A673 (cell line): ENCODE results near the gene SCAI. TPM values are rescaled to one million over a fixed set of nuclear protein-coding genes. Genes with fewer than 3 reads are reported as not detected.
"Not testable (repeated sequence)": the region's sequence is repeated elsewhere in the genome, so short reads cannot be mapped to it uniquely, and the experiment has no call there.

Source experiments
- BruUV-seq: library from RNA; stranded (reverse); fragments of 400-500 nt; replicated peaks from 2 replicates; lab custom pipeline; 2021; lab: Mats Ljungman, UMichigan
- CTCF ChIA-PET: fragments of 300-600 bp; sonication (Branson Sonifier 250); formaldehyde crosslinking; loops from one replicate; lab custom pipeline; 2022; ENCODE audit warnings: antibody characterized with exemption; lab: Charles Lee
- POLR2A ChIA-PET: fragments of 300-600 bp; sonication (Branson Sonifier 250); formaldehyde crosslinking; loops from one replicate; lab custom pipeline; 2022; ENCODE audit warnings: antibody characterized with exemption; ENCODE audit not compliant: low non-redundant PET; lab: Charles Lee
- DNase-seq: peaks from one replicate; pipeline ENCODE4 v3.0.0-alpha.2; 2015; ENCODE audit warnings: low spot score
- H3K27ac ChIP-seq: fragments of 200-600 bp; sonication (generic); 2 replicates; pipeline ENCODE4 v1.5.1; 2016; ENCODE audit warnings: mixed run types, low read depth, mild to moderate bottlenecking, mixed read lengths, antibody characterized with exemption, low read length; ENCODE audit not compliant: poor library complexity, severe bottlenecking
- H3K27me3 ChIP-seq: fragments of 200-600 bp; sonication (generic); replicated peaks from 2 replicates; pipeline ENCODE4 v1.6.1; 2017; ENCODE audit warnings: mixed run types, low read depth, mild to moderate bottlenecking, mixed read lengths, antibody characterized with exemption, low read length; ENCODE audit not compliant: insufficient read depth, poor library complexity
- H3K36me3 ChIP-seq: fragments of 200-600 bp; sonication (generic); 2 replicates; pipeline ENCODE4 v1.6.1; 2016; ENCODE audit warnings: mixed run types, mild to moderate bottlenecking, mixed read lengths, antibody characterized with exemption, low read length; ENCODE audit not compliant: insufficient read depth, poor library complexity, severe bottlenecking
- H3K4me1 ChIP-seq: fragments of 200-600 bp; sonication (generic); 2 replicates; pipeline ENCODE4 v1.6.1; 2017; ENCODE audit warnings: mixed run types, mild to moderate bottlenecking, mixed read lengths, antibody characterized with exemption, low read length; ENCODE audit not compliant: insufficient read depth, poor library complexity, severe bottlenecking
- H3K4me3 ChIP-seq: fragments of 200-600 bp; sonication (generic); 2 replicates; pipeline ENCODE4 v1.5.1; 2016; ENCODE audit warnings: low read depth, mixed run types, mild to moderate bottlenecking, mixed read lengths, low read length; ENCODE audit not compliant: poor library complexity, severe bottlenecking
- H3K9me3 ChIP-seq: fragments of 200-600 bp; sonication (generic); 2 replicates; pipeline ENCODE4 v1.6.1; 2016; ENCODE audit warnings: mixed run types, low read depth, mild to moderate bottlenecking, mixed read lengths, antibody characterized with exemption, low read length; ENCODE audit not compliant: poor library complexity, severe bottlenecking
- EZH2 ChIP-seq: fragments of 200-600 bp; sonication (generic); IDR thresholded peaks from 2 replicates; pipeline ENCODE4 v1.6.1; 2017; ENCODE audit warnings: borderline replicate concordance, low read depth, mild to moderate bottlenecking, mixed read lengths, antibody characterized with exemption, low read length; ENCODE audit not compliant: poor library complexity, severe bottlenecking
- intact Hi-C: fragments of 100-400 bp; cut with micrococcal nuclease; formaldehyde crosslinking; loops from one replicate; pipeline ENCODE4 v1.10.0; 2022; ENCODE audit not compliant: unreplicated experiment
- total RNA-seq: library from RNA; stranded (reverse); gene quantifications from 2 replicates; pipeline ENCODE4 v1.2.3, GENCODE V29; 2021
- TF ChIP-seq, protein P1 (sequence below): fragments of 300-800, 200-600 bp; sonication (generic); conservative IDR thresholded peaks from 2 replicates; pipeline ENCODE4 v1.5.1; 2017; ENCODE audit warnings: low read depth, mild to moderate bottlenecking, antibody characterized with exemption, low read length, moderate library complexity, mixed read lengths

The SCAI gene
- total RNA-seq, 1 experiment from 2014 or later, result 14.1 TPM

DNA sequence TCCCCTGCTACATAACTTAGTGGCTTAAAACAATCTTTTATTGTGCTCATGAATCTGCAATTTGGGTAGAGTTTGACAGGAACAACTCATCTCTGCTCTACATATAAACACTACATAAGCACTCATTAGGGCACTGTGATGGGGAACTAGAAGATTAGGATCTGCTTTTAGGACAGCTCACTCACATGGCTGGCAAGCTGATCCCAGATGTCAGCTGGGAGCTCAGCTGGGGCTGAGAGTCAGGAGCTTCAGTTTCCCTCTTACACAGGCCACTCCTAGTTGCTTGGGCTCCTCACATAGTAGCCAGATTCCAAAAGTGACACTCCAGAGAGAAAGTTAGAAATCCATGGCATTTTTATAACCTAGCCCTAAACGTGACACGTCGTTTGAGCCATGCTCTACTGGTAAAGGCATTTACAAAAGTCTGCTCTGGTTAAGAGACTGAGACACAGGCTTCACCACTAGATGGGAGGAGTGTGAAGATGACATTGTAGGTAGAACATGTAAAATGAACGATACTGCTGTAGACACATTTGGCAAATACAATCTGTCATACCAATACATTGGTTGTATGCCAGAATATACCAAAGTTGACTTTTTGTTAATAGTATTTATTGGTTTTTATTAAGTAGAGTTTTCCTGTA lies 23.6 kb downstream of the SCAI start:
- Histone ChIP-seq H3K36me3 (no peaks in the 10 kb centered on the region), H3K4me1 (peaks cover 10% of the 10 kb centered on the region), H3K27ac (no peak overlapping the region), H3K27me3 (no peaks in the 10 kb centered on the region), H3K4me3 (no peak overlapping the region), H3K9me3 (no peaks in the 10 kb centered on the region)
- TF ChIP-seq, protein P1, sequence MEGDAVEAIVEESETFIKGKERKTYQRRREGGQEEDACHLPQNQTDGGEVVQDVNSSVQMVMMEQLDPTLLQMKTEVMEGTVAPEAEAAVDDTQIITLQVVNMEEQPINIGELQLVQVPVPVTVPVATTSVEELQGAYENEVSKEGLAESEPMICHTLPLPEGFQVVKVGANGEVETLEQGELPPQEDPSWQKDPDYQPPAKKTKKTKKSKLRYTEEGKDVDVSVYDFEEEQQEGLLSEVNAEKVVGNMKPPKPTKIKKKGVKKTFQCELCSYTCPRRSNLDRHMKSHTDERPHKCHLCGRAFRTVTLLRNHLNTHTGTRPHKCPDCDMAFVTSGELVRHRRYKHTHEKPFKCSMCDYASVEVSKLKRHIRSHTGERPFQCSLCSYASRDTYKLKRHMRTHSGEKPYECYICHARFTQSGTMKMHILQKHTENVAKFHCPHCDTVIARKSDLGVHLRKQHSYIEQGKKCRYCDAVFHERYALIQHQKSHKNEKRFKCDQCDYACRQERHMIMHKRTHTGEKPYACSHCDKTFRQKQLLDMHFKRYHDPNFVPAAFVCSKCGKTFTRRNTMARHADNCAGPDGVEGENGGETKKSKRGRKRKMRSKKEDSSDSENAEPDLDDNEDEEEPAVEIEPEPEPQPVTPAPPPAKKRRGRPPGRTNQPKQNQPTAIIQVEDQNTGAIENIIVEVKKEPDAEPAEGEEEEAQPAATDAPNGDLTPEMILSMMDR, result no peak
- TF ChIP-seq EZH2, result no peak
- peak; percentile 52 for DNase-seq
- ChIA-PET POLR2A (no interaction called here), CTCF (interaction anchor here (0.6 kb wide), 1 partner anchor 45 kb away, joined by 5 read pairs; no protein-coding TSS in a partner anchor)
- intact Hi-C loops, result no loop called here
- no TSS peak for BruUV-seq

DNA sequence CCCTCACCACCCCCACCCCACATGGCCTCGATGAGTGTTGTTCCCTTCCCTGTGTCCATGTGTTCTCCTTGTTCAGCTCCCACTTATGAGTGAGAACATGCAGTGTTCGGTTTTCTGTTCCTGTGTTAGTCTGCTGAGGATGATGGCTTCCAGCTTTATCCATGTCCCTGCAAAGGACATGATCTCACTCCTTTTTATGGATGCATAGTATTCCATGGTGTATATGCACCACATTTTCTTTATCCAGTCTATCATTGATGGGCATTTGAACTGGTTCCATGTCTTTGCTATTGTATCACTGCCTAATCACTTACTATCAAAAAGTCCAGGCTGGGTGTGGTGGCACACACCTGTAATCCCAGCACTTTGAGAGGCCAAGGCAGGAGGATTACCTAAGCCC lies 24.6 kb downstream of the SCAI start:
- H3K27ac ChIP-seq, intact Hi-C loops, BruUV-seq, H3K36me3 ChIP-seq, CTCF ChIA-PET, DNase-seq, POLR2A ChIA-PET, H3K9me3 ChIP-seq, H3K27me3 ChIP-seq, H3K4me3 ChIP-seq: not testable (repeated sequence)
- peaks cover 10% of the 10 kb centered on the region for H3K4me1 ChIP-seq

DNA sequence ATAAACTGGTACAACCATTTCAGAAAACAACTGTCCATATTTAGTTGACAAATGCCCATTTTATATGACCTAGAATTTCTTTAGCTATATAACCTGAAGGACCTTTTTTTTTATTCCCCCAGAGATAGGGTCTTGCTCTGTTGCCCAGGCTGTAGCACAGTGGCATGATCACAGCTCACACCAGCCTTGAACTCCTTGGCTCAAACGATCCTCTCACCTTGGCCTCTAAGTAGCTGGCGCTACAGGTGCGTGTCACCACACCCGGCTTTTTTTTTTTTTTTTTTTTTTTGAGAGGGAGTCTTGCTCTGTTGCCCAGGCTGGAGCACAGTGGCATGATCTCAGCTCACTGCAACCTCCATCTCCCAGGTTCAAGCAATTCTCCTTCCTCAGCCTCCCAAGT lies 28.8 kb downstream of the SCAI start:
- H3K4me3 ChIP-seq, H3K9me3 ChIP-seq, BruUV-seq, H3K36me3 ChIP-seq, H3K27me3 ChIP-seq, CTCF ChIA-PET, POLR2A ChIA-PET, DNase-seq, H3K4me1 ChIP-seq, intact Hi-C loops, H3K27ac ChIP-seq: not testable (repeated sequence)

DNA sequence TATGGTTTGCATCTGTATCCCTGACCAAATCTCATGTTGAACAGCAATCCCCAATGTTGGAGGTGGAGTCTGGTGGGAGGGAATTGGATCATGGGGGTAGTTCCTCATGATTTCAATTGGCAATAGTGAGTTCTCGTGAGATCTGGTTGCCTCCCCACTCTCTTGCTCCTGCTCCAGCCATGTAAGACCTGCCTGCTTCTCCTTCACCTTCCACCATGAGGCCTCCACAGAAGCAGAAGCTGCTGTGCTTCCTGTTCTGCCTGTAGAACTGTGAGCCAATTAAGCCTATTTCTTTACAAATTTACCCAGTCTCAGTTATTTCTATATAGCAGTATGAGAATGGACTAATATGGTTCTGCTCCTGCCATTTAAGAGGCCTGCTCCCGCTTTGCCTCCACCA lies 32.9 kb downstream of the SCAI start:
- CTCF ChIA-PET, result no interaction called here
- no peak for DNase-seq
- Histone ChIP-seq H3K27me3 (no peaks in the 10 kb centered on the region), H3K4me1 (peaks cover 5% of the 10 kb centered on the region), H3K36me3 (no peaks in the 10 kb centered on the region), H3K27ac (no peak overlapping the region), H3K4me3 (no peak overlapping the region), H3K9me3 (no peaks in the 10 kb centered on the region)
- no peak for TF ChIP-seq EZH2
- TF ChIP-seq, protein P1, result no peak
- POLR2A ChIA-PET, result no interaction called here
- no TSS peak for BruUV-seq
- intact Hi-C loops, result no loop called here

DNA sequence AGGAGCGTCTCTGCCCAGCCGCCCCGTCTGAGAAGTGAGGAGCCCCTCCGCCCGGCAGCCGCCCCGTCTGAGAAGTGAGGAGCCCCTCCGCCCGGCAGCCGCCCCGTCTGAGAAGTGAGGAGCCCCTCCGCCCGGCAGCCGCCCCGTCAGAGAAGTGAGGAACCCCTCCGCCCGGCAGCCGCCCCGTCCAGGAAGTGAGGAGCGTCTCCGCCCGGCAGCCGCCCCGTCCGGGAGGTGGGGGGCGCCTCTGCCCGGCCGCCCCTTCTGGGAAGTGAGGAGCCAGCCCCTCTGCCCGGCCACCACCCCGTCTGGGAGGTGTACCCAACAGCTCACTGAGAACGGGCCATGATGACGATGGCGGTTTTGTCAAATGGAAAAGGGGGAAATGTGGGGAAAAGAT lies 34.8 kb downstream of the SCAI start:
- H3K36me3 ChIP-seq, POLR2A ChIA-PET, BruUV-seq, H3K27ac ChIP-seq, CTCF ChIA-PET, DNase-seq, H3K27me3 ChIP-seq, H3K9me3 ChIP-seq, H3K4me3 ChIP-seq, intact Hi-C loops: not testable (repeated sequence)
- H3K4me1 ChIP-seq, result peaks cover 14% of the 10 kb centered on the region
